Mucosa of descending colon (tissue), 3 donors: ENCODE measurements around the gene FXYD1. TPM values are rescaled to one million over a fixed set of nuclear protein-coding genes. Genes with fewer than 3 reads are reported as not detected.
A peak's percentile ranks its signal among the peaks of the same experiment; 100 is the strongest.

Source experiments
- ATAC-seq: fragments of 200-7000 bp; cut with Tn5 transposase; one replicate; pipeline ENCODE4 v1.9.1; 2020; ENCODE audit warnings: mild to moderate bottlenecking, moderate library complexity
- DNase-seq, 3 donors: peaks; one replicate each; pipeline ENCODE4 v3.0.0-alpha.2; 2020
- H3K36me3 ChIP-seq: fragments of 200-600 bp; one replicate; pipeline ENCODE4 v1.8.0; 2021; ENCODE audit warnings: low read depth, mild to moderate bottlenecking
- H3K4me1 ChIP-seq: fragments of 200-600 bp; one replicate; pipeline ENCODE4 v1.8.0; 2021; ENCODE audit warnings: low read depth, mild to moderate bottlenecking
- H3K4me3 ChIP-seq: fragments of 200-600 bp; one replicate; pipeline ENCODE4 v1.8.0; 2021; ENCODE audit warnings: mild to moderate bottlenecking
- H3K9me3 ChIP-seq: fragments of 200-600 bp; one replicate; pipeline ENCODE4 v1.8.0; 2021; ENCODE audit warnings: mild to moderate bottlenecking
- CTCF ChIP-seq: fragments of 200-600 bp; IDR thresholded peaks from one replicate; pipeline ENCODE4 v1.8.0; 2022; ENCODE audit warnings: antibody characterized with exemption, mild to moderate bottlenecking
- intact Hi-C, 2 donors: fragments of 100-400 bp; cut with DNase I in 1 of 2; cut with micrococcal nuclease in 1 of 2; formaldehyde crosslinking; loops; one replicate each; pipeline versions ENCODE4 v1.11.0 to v1.11.1; 2022; cut with DNase I, micrococcal nuclease
- total RNA-seq, 3 donors: library from RNA; stranded (reverse); fragmentation: NEBNext Ultra II Directional in 2 of 3; extraction: Animal tissue kit (Norgen Biotek cat#: 25700) in 2 of 3; gene quantifications; one replicate each; pipeline versions ENCODE4 v1.2.1 to v1.2.4, GENCODE V29; 2021 to 2023
- donor health status: DM: no; HTN: no; CAD: no; lungs with moderate emphysema.
- donor health status: DM: no; HTN: no; CAD: no.
- donor health status: DM: no; HTN: yes; CAD: no.

Gene FXYD1
- total RNA-seq, 3 donors from 2014 or later, result 13.3 to 71.0 (median 15.4) TPM

DNA sequence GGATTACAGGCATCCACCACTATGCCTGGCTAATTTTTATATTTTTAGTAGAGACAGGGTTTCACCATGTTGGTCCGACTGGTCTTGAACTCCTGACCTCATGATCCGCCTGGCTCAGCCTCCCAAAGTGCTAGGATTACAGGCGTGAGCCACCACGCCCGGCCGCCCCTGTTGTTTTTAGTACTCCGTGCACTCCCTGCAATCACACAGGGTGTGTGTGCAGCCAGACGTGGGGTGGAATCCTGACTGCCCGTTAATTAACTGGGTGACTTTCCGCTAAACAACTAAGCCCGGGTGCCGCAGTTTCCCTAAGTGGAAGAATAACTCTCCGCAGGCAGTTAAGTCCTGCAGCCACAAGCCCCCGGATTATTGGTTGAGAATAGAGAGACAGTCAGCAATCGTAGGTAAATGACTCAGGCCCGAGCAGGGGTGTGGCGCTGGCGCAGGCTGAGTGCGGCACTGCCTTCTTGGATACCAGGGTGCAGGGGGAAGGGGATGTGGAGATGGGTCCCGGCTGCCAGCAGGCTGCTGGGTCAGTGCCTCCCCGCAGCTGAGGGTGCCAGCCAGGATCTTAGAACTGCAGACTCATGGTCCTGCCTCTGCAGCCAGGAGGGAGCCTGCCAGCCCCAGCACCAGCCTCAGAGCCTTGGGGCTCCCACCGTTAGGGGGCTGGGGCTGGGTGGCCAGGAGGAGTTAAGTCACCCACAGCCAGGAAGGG, 29.1 kb upstream of the FXYD1 start:
- DNase-seq, result peak in 2 of 3 donors; percentile 51 to 67
- intact Hi-C loops, result no loop called here
- Histone ChIP-seq H3K4me1 (peaks cover 18% of the 10 kb centered on the region), H3K4me3 (no peak overlapping the region), H3K36me3 (no peaks in the 10 kb centered on the region), H3K9me3 (no peaks in the 10 kb centered on the region)
- no peak for TF ChIP-seq CTCF
- ATAC-seq, result peak; percentile 71

GRCh38 chr19:35110974-35111373, 27.6 kb upstream of the FXYD1 start:
- DNase-seq (no peak), ATAC-seq (no peak)
- intact Hi-C loops, result no loop called here
- no peak for TF ChIP-seq CTCF
- H3K4me1 ChIP-seq, result peaks cover 21% of the 10 kb centered on the region
- no peak overlapping the region for H3K4me3 ChIP-seq
- no peaks in the 10 kb centered on the region for H3K9me3 ChIP-seq
- H3K36me3 ChIP-seq, result no peaks in the 10 kb centered on the region

DNA sequence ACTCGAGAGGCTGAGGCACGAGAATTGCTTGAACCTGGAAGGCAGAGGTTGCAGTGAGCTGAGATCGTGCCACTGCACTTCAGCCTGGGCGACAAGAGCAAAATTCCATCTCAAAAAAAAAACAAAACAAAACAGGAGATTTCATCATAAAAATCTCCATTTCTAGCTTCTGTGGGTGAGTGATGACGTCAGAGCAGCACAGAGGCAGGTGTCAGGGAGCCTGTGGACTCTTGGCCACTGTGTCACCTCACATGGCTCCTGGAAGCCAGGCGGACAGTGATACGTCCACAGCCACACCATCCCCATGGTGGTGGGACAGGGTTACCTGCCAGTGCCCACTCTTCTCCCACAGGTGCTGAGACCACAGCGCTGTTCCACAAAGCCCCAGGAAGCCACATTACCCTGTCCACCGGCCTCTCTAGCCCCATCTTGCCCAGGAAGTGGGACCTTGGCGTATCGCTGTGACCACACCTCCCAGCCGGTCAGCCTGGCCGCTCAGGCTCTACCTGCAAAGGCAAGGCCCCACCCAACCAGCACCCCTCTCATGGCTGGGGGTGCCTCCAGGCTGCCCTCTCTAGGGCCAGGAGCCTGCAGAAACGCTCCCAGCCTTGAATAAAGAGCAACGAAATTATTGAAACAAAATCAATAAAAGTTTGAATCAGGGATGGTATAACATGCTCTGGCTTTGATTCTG, 25.5 kb upstream of the FXYD1 start:
- Histone ChIP-seq H3K4me3 (no peak overlapping the region), H3K4me1 (peaks cover 14% of the 10 kb centered on the region), H3K9me3 (no peaks in the 10 kb centered on the region), H3K36me3 (no peaks in the 10 kb centered on the region)
- intact Hi-C loops, result no loop called here
- ATAC-seq (no peak), DNase-seq (no peak)
- TF ChIP-seq CTCF, result no peak

GRCh38 chr19:35114353-35115176, 24.1 kb upstream of the FXYD1 start:
- DNase-seq (peak; percentile 86 to 91 (median 87)), ATAC-seq (peak; percentile 71)
- no peaks in the 10 kb centered on the region for H3K9me3 ChIP-seq
- peaks cover 10% of the 10 kb centered on the region for H3K4me1 ChIP-seq
- intact Hi-C loops, result no loop called here
- H3K36me3 ChIP-seq, result no peaks in the 10 kb centered on the region
- peak overlapping the region; percentile 12 for H3K4me3 ChIP-seq
- peak; percentile 97 for TF ChIP-seq CTCF

DNA sequence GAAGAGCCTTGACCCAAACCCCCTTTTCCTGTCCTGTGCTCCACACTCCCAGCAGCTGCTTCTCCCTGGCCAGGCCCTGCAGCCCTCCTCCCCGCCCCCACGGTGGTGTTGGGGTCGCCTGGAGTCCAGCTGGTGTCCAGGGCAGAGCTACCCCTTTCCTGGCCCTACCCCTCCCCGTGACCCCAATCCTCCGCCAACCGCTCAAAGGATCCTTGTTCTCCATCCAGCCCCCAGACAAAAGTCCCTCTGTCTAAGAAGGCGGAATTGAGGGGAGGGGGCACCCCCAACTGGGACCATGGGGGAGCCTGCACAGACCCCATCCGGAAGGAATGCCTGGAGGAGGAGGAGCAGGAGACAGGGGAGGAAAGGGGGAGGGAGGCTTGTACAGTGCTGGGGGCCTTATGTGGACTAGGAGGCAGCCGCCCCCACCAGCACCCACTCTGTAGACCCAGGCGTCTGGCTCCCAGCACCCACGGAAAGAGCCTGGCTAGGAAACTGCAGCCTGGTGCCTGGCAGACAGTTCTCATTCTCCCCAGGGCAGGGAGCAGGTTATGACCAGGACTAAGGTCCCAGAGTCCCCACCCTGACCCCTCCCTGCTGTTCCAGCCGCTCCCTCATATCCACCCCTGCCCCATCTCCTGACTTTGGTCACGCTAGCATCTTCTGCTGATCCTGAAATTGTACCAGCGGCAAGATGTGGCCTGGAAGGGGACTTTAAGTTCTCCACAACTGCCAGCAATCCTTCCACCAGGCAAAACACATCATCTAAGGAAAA, 23.3 kb upstream of the FXYD1 start, which contains the start of gene FXYD3:
Gene FXYD3, plus strand, starts transcription at position 647 of the 775 bp plus-strand sequence. CDS start 3,554 bp downstream, outside the sequence.
- H3K9me3 ChIP-seq, result no peaks in the 10 kb centered on the region
- intact Hi-C loops, result no loop called here
- peak within 1 kb of the TSS; percentile 35 for H3K4me3 ChIP-seq
- DNase-seq, result peak; percentile 83 to 84 (median 84)
- TF ChIP-seq CTCF, result no peak
- no peaks in the 10 kb centered on the region for H3K36me3 ChIP-seq
- peak; percentile 74 for ATAC-seq
- H3K4me1 ChIP-seq, result peaks cover 15% of the 10 kb centered on the region
